ENCODE measurements around the gene LYRM2.

LYRM2 gene

GRCh38 chr6:89638320-89639195 is at the start of gene LYRM2:
Gene LYRM2 (minus strand): TSS chr6:89638747. CDS start chr6:89638716, 31 bp downstream.
- DNase-seq = peak; percentile 95

GRCh38 chr6:89688328-89688727 is 49.8 kb upstream of the LYRM2 start:
- no peak for DNase-seq

- no peak for DNase-seq
These were observed 46.8 kb upstream of the LYRM2 start for GRCh38 chr6:89685311-89685710.

GRCh38 chr6:89682991-89683390 is 44.4 kb upstream of the LYRM2 start:
- no peak for DNase-seq

GRCh38 chr6:89681983-89682564 is 43.5 kb upstream of the LYRM2 start:
- DNase-seq = no peak

GRCh38 chr6:89680551-89680950 is 42.0 kb upstream of the LYRM2 start:
- DNase-seq = no peak

- no peak for DNase-seq
These were observed 41.6 kb upstream of the LYRM2 start for GRCh38 chr6:89680150-89680549.

GRCh38 chr6:89679215-89680120 is 40.9 kb upstream of the LYRM2 start:
- no peak for DNase-seq

- DNase-seq = no peak
These were observed 40.0 kb upstream of the LYRM2 start for GRCh38 chr6:89678531-89678930.

- DNase-seq = no peak
These were observed 37.6 kb upstream of the LYRM2 start for GRCh38 chr6:89675949-89676748.

- no peak for DNase-seq
These were observed 32.5 kb upstream of the LYRM2 start for GRCh38 chr6:89670935-89671565.

GRCh38 chr6:89669002-89669401 is 30.5 kb upstream of the LYRM2 start:
- no peak for DNase-seq

GRCh38 chr6:89667872-89668556 is 29.5 kb upstream of the LYRM2 start:
- DNase-seq = no peak

GRCh38 chr6:89662659-89663223 is 24.2 kb upstream of the LYRM2 start:
- no peak for DNase-seq

GRCh38 chr6:89661559-89661958 is 23.0 kb upstream of the LYRM2 start:
- no peak for DNase-seq

- DNase-seq = no peak
These were observed 22.4 kb upstream of the LYRM2 start for GRCh38 chr6:89660981-89661380.

GRCh38 chr6:89657445-89658158 is 19.1 kb upstream of the LYRM2 start:
- no peak for DNase-seq

GRCh38 chr6:89655122-89655521 is 16.6 kb upstream of the LYRM2 start:
- DNase-seq = no peak

- no peak for DNase-seq
These were observed 12.0 kb upstream of the LYRM2 start for GRCh38 chr6:89650579-89650978.

- DNase-seq = no peak
These were observed 11.1 kb upstream of the LYRM2 start for GRCh38 chr6:89649682-89650081.
